Nephron progenitor cell (in vitro differentiated cells): ENCODE results near the gene PLPPR1.

ENCODE experiments used
- DNase-seq: peaks from one replicate; pipeline ENCODE4 v3.0.0; 2021
- H3K27ac Mint-ChIP-seq: 2 replicates; pipeline ENCODE4 v1.8.0; 2021; ENCODE audit warnings: mild to moderate bottlenecking, moderate library complexity, mixed read lengths
- H3K27me3 Mint-ChIP-seq: 2 replicates; pipeline ENCODE4 v1.8.0; 2021; ENCODE audit warnings: mild to moderate bottlenecking, low read depth, mixed read lengths; ENCODE audit not compliant: poor library complexity
- H3K36me3 Mint-ChIP-seq: 2 replicates; pipeline ENCODE4 v1.8.0; 2021; ENCODE audit warnings: low read depth, mixed read lengths
- H3K4me1 Mint-ChIP-seq: 2 replicates; pipeline ENCODE4 v1.8.0; 2021; ENCODE audit warnings: mixed read lengths
- H3K4me3 Mint-ChIP-seq: 2 replicates; pipeline ENCODE4 v1.8.0; 2021; ENCODE audit warnings: mild to moderate bottlenecking, moderate library complexity, mixed read lengths
- H3K9me3 Mint-ChIP-seq: 2 replicates; pipeline ENCODE4 v1.8.0; 2021; ENCODE audit warnings: mild to moderate bottlenecking, moderate library complexity, mixed read lengths
- TF ChIP-seq, protein P1 (sequence below): fragments of 200-600 bp; sonication (generic); IDR thresholded peaks from 2 replicates; pipeline ENCODE4 v1.5.0; 2021; ENCODE audit warnings: antibody characterized with exemption

Gene PLPPR1

GRCh38 chr9:101027236-101027635 lies 1.3 kb upstream of the PLPPR1 start:
- H3K27ac Mint-ChIP-seq: no peak overlapping the region
- peaks cover 70% of the 10 kb centered on the region for H3K27me3 Mint-ChIP-seq
- TF ChIP-seq, protein P1, sequence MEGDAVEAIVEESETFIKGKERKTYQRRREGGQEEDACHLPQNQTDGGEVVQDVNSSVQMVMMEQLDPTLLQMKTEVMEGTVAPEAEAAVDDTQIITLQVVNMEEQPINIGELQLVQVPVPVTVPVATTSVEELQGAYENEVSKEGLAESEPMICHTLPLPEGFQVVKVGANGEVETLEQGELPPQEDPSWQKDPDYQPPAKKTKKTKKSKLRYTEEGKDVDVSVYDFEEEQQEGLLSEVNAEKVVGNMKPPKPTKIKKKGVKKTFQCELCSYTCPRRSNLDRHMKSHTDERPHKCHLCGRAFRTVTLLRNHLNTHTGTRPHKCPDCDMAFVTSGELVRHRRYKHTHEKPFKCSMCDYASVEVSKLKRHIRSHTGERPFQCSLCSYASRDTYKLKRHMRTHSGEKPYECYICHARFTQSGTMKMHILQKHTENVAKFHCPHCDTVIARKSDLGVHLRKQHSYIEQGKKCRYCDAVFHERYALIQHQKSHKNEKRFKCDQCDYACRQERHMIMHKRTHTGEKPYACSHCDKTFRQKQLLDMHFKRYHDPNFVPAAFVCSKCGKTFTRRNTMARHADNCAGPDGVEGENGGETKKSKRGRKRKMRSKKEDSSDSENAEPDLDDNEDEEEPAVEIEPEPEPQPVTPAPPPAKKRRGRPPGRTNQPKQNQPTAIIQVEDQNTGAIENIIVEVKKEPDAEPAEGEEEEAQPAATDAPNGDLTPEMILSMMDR: no peak
- H3K36me3 Mint-ChIP-seq: no peaks in the 10 kb centered on the region
- H3K4me3 Mint-ChIP-seq: peak overlapping the region; percentile 91
- peaks cover 29% of the 10 kb centered on the region for H3K4me1 Mint-ChIP-seq
- no peaks in the 10 kb centered on the region for H3K9me3 Mint-ChIP-seq
- DNase-seq: no peak

GRCh38 chr9:101027733-101028345 lies 688 bp upstream of the PLPPR1 start:
- H3K27ac Mint-ChIP-seq: no peak overlapping the region

GRCh38 chr9:101029315-101030085 lies 973 bp downstream of the PLPPR1 start:
- Mint-ChIP-seq H3K27me3 (peaks cover 84% of the 10 kb centered on the region), H3K4me3 (peak overlapping the region; percentile 91), H3K4me1 (peaks cover 29% of the 10 kb centered on the region), H3K9me3 (no peaks in the 10 kb centered on the region), H3K36me3 (no peaks in the 10 kb centered on the region), H3K27ac (no peak overlapping the region)
- DNase-seq: peak; percentile 22
- TF ChIP-seq, protein P1: no peak

More at GRCh38 chr9:101027733-101028345, 688 bp upstream of the PLPPR1 start:
- Mint-ChIP-seq H3K27me3 (peaks cover 76% of the 10 kb centered on the region), H3K4me1 (peaks cover 29% of the 10 kb centered on the region), H3K36me3 (no peaks in the 10 kb centered on the region), H3K4me3 (peak overlapping the region; percentile 91), H3K9me3 (no peaks in the 10 kb centered on the region)
- TF ChIP-seq, protein P1: no peak
- no peak for DNase-seq

DNA sequence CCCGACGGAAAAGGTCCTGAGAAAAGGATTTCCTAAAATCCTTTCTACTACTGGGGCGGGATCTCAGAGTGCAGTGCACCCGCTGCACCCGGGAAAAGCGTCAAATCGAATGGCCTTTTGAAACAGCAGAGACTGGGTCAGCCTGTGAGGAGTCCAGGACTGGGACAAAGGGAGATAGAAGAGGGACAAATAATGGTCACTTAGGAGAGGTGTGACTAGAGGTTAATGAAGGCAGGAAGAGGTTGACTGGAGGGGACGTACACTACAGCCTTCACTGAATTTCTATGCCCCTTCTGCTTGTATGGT lies 1.5 kb downstream of the PLPPR1 start:
- peaks cover 29% of the 10 kb centered on the region for H3K4me1 Mint-ChIP-seq
- no peak overlapping the region for H3K27ac Mint-ChIP-seq
- no peaks in the 10 kb centered on the region for H3K9me3 Mint-ChIP-seq
- H3K4me3 Mint-ChIP-seq: peak overlapping the region; percentile 91
- peaks cover 82% of the 10 kb centered on the region for H3K27me3 Mint-ChIP-seq
- H3K36me3 Mint-ChIP-seq: no peaks in the 10 kb centered on the region
- TF ChIP-seq, protein P1: no peak
- DNase-seq: no peak

DNA sequence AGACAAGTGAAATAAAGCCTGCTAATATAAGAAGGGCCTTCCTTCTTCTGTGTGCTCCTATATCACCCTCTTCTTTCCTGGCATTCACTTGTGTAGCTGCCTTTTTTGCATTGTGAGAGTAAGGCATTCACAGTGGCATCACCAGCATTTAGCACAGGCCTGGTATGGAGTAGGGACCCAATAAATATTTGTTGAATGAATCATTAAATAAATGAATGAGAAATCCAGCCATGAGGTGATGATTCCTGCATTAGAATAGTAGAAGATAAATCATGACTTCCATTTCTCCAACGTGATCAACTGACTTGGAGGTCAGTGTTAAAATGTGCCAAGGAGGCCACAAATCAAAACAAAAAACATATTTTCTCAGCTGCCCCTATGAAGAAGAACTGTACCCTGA lies 3.9 kb downstream of the PLPPR1 start:
- Mint-ChIP-seq H3K9me3 (no peaks in the 10 kb centered on the region), H3K4me1 (peaks cover 20% of the 10 kb centered on the region), H3K27ac (no peak overlapping the region), H3K27me3 (peaks cover 63% of the 10 kb centered on the region), H3K36me3 (no peaks in the 10 kb centered on the region), H3K4me3 (no peak overlapping the region)
- TF ChIP-seq, protein P1: no peak
- DNase-seq: no peak

- no peak overlapping the region for H3K27ac Mint-ChIP-seq
- H3K9me3 Mint-ChIP-seq: no peaks in the 10 kb centered on the region
- no peak overlapping the region for H3K4me3 Mint-ChIP-seq
- TF ChIP-seq, protein P1: no peak
- no peak for DNase-seq
- no peaks in the 10 kb centered on the region for H3K36me3 Mint-ChIP-seq
- peaks cover 12% of the 10 kb centered on the region for H3K4me1 Mint-ChIP-seq
- peaks cover 49% of the 10 kb centered on the region for H3K27me3 Mint-ChIP-seq
Observed at GRCh38 chr9:101034222-101034621, 5.7 kb downstream of the PLPPR1 start.
